H9 (cell line): ENCODE data around the gene DEK. TPM values are rescaled to one million over a fixed set of nuclear protein-coding genes. Genes with fewer than 3 reads are reported as not detected.

Source experiments
- DNase-seq: peaks from one replicate; pipeline ENCODE4 v3.0.0-alpha.2; 2017
- H2AFZ ChIP-seq: one replicate; pipeline ENCODE4 v1.6.1; 2013; ENCODE audit warnings: mild to moderate bottlenecking, low read length, control low read depth, moderate library complexity
- H2AK5ac ChIP-seq: 2 replicates; pipeline ENCODE4 v1.6.1; 2013; ENCODE audit warnings: low read length, control low read depth, mixed read lengths; ENCODE audit not compliant: insufficient read length
- H2BK120ac ChIP-seq: one replicate; pipeline ENCODE4 v1.6.1; 2013; ENCODE audit warnings: low read depth, mild to moderate bottlenecking, low read length, control low read depth, inconsistent platforms; ENCODE audit not compliant: poor library complexity, severe bottlenecking
- H2BK12ac ChIP-seq: 2 replicates; pipeline ENCODE4 v1.6.1; 2013; ENCODE audit warnings: low read length, control low read depth, mixed read lengths, low read depth; ENCODE audit not compliant: insufficient read length
- H2BK15ac ChIP-seq: 2 replicates; pipeline ENCODE4 v1.6.1; 2013; ENCODE audit warnings: low read depth, low read length, control low read depth
- H2BK20ac ChIP-seq: one replicate; pipeline ENCODE4 v1.6.1; 2013; ENCODE audit warnings: low read depth, mild to moderate bottlenecking, low read length, control low read depth, inconsistent platforms; ENCODE audit not compliant: poor library complexity, severe bottlenecking
- H2BK5ac ChIP-seq: 2 replicates; pipeline ENCODE4 v1.6.1; 2013; ENCODE audit warnings: low read length, control low read depth, mixed read lengths; ENCODE audit not compliant: insufficient read length
- H3K14ac ChIP-seq: 2 replicates; pipeline ENCODE4 v1.6.1; 2013; ENCODE audit warnings: low read length, control low read depth; ENCODE audit not compliant: insufficient read depth
- H3K18ac ChIP-seq: 2 replicates; pipeline ENCODE4 v1.6.1; 2013; ENCODE audit warnings: low read depth, mild to moderate bottlenecking, mixed read lengths, low read length, control low read depth; ENCODE audit not compliant: insufficient read length
- H3K23ac ChIP-seq: 2 replicates; pipeline ENCODE4 v1.6.1; 2013; ENCODE audit warnings: low read length, control low read depth, mixed read lengths, low read depth; ENCODE audit not compliant: insufficient read length
- H3K23me2 ChIP-seq: 2 replicates; pipeline ENCODE4 v1.6.1; 2013; ENCODE audit warnings: low read depth, mild to moderate bottlenecking, mixed read lengths, low read length, control low read depth; ENCODE audit not compliant: insufficient read length, poor library complexity, severe bottlenecking
- H3K27ac ChIP-seq: 2 replicates; pipeline ENCODE4 v1.5.1; 2013; ENCODE audit warnings: low read length, control low read depth, mixed read lengths, low read depth; ENCODE audit not compliant: insufficient read length
- H3K27me3 ChIP-seq: 2 replicates; pipeline ENCODE4 v1.6.1; 2013; ENCODE audit warnings: low read length, control low read depth, inconsistent platforms; ENCODE audit not compliant: insufficient read depth
- H3K4ac ChIP-seq: 2 replicates; pipeline ENCODE4 v1.6.1; 2013; ENCODE audit warnings: low read depth, mild to moderate bottlenecking, control low read depth, inconsistent platforms, low read length, moderate library complexity
- H3K4me1 ChIP-seq: 2 replicates; pipeline ENCODE4 v1.6.1; 2013; ENCODE audit warnings: low read length, control low read depth, inconsistent platforms; ENCODE audit not compliant: insufficient read depth
- H3K4me2 ChIP-seq: 2 replicates; pipeline ENCODE4 v1.6.1; 2013; ENCODE audit warnings: low read length, control low read depth, mixed read lengths; ENCODE audit not compliant: insufficient read length, insufficient read depth
- H3K56ac ChIP-seq: 2 replicates; pipeline ENCODE4 v1.6.1; 2013; ENCODE audit warnings: low read depth, mild to moderate bottlenecking, mixed read lengths, low read length, control low read depth; ENCODE audit not compliant: insufficient read length
- H3K79me1 ChIP-seq: 2 replicates; pipeline ENCODE4 v1.6.1; 2013; ENCODE audit warnings: low read depth, mild to moderate bottlenecking, moderate library complexity, low read length, control low read depth, inconsistent platforms; ENCODE audit not compliant: insufficient read depth, poor library complexity, severe bottlenecking
- H3K79me2 ChIP-seq: 2 replicates; pipeline ENCODE4 v1.6.1; 2013; ENCODE audit warnings: low read length, control low read depth, inconsistent platforms; ENCODE audit not compliant: insufficient read depth
- H3K9ac ChIP-seq: 2 replicates; pipeline ENCODE4 v1.6.1; 2013; ENCODE audit warnings: low read length, control low read depth, mixed read lengths; ENCODE audit not compliant: insufficient read length; ENCODE audit errors: extremely low read depth
- H3K9me3 ChIP-seq: one replicate; pipeline ENCODE4 v1.6.1; 2013; ENCODE audit warnings: low read depth, low read length, inconsistent platforms; ENCODE audit not compliant: control insufficient read depth
- H3T11ph ChIP-seq: one replicate; pipeline ENCODE4 v1.6.1; 2013; ENCODE audit warnings: mild to moderate bottlenecking, low read length, control low read depth, inconsistent platforms
- H4K20me1 ChIP-seq: one replicate; pipeline ENCODE4 v1.6.1; 2013; ENCODE audit not compliant: control insufficient read depth, insufficient read length, insufficient read depth
- H4K5ac ChIP-seq: 2 replicates; pipeline ENCODE4 v1.6.1; 2013; ENCODE audit warnings: low read depth, mild to moderate bottlenecking, mixed read lengths, low read length, control low read depth; ENCODE audit not compliant: insufficient read length
- H4K8ac ChIP-seq: replicated peaks from 2 replicates; pipeline ENCODE4 v1.6.1; 2013; ENCODE audit warnings: low read length, control low read depth, mixed read lengths, low read depth; ENCODE audit not compliant: insufficient read length
- H4K91ac ChIP-seq: 2 replicates; pipeline ENCODE4 v1.6.1; 2013; ENCODE audit warnings: low read depth, mild to moderate bottlenecking, moderate library complexity, mixed read lengths, low read length, control low read depth; ENCODE audit not compliant: insufficient read length
- H3K27ac Mint-ChIP-seq, 3 experiments: 2 replicates in 2 of 3; 3 replicates in 1 of 3; pipeline ENCODE4 v1.8.0; 2020 to 2021; ENCODE audit warnings: mixed read lengths in 3 of 3, mild to moderate bottlenecking in 1 of 3, moderate library complexity in 1 of 3
- H3K27me3 Mint-ChIP-seq: 2 replicates; pipeline ENCODE4 v1.8.0; 2021; ENCODE audit warnings: low read depth, mild to moderate bottlenecking, moderate library complexity, mixed read lengths
- H3K36me3 Mint-ChIP-seq, 3 experiments: 2 replicates in 2 of 3; 3 replicates in 1 of 3; pipeline ENCODE4 v1.8.0; 2020 to 2021; ENCODE audit warnings: low read depth in 3 of 3, mixed read lengths in 3 of 3; ENCODE audit not compliant: insufficient read depth in 1 of 3
- H3K4me1 Mint-ChIP-seq, 2 experiments: 2 replicates each; pipeline ENCODE4 v1.8.0; 2020; ENCODE audit warnings: mixed read lengths in 2 of 2
- H3K4me3 Mint-ChIP-seq, 2 experiments: 2 replicates in 1 of 2; 3 replicates in 1 of 2; pipeline ENCODE4 v1.8.0; 2020 to 2021; ENCODE audit warnings: mild to moderate bottlenecking in 2 of 2, mixed read lengths in 2 of 2, moderate library complexity in 1 of 2
- H3K9me3 Mint-ChIP-seq, 2 experiments: 2 replicates in 1 of 2; 3 replicates in 1 of 2; pipeline ENCODE4 v1.8.0; 2020; ENCODE audit warnings: mild to moderate bottlenecking in 2 of 2, mixed read lengths in 2 of 2, moderate library complexity in 1 of 2
- WGBS: extraction: QIAGEN DNeasy Blood & Tissue Kit; methylation state at CpG from one replicate; pipeline ENCODE4 v1.1.7; 2013; ENCODE audit warnings: missing lambda C conversion rate, low lambda C conversion rate, mixed read lengths; ENCODE audit not compliant: insufficient read length; ENCODE audit errors: extremely low coverage; 5-methylcytosine and 5-hydroxymethylcytosine counted together
- total RNA-seq: library from RNA; stranded (reverse); gene quantifications from 2 replicates; pipeline ENCODE4 v1.2.1, GENCODE V29; 2021
- TF ChIP-seq, protein P1 (sequence below): fragments of 200-600 bp; sonication (generic); conservative IDR thresholded peaks from 3 replicates; pipeline ENCODE4 v1.8.0; 2021; ENCODE audit warnings: antibody characterized with exemption, mild to moderate bottlenecking

Gene DEK
- total RNA-seq, 1 experiment from 2014 or later: 217 TPM

GRCh38 chr6:18279422-18279821 is 15.1 kb upstream of the DEK start:
- Histone ChIP-seq H3K79me1 (no peaks in the 10 kb centered on the region), H3K4me2 (no peak overlapping the region), H3K4me1 (no peaks in the 10 kb centered on the region), H3K27me3 (peaks cover 13% of the 10 kb centered on the region; the same call in 1 of the 2 replicates), H3K14ac (no peak overlapping the region), H3K23me2 (peaks cover 13% of the 10 kb centered on the region), H3K18ac (no peak overlapping the region), H3K4ac (no peak overlapping the region), H4K20me1 (no peaks in the 10 kb centered on the region), H3T11ph (no peak overlapping the region), H2BK5ac (no peak overlapping the region), H2BK15ac (no peak overlapping the region), H4K8ac (no peak overlapping the region), H3K79me2 (no peaks in the 10 kb centered on the region), H3K56ac (no peak overlapping the region), H2BK20ac (no peak overlapping the region), H3K9me3 (no peaks in the 10 kb centered on the region), H3K27ac (no peak overlapping the region), H3K23ac (no peak overlapping the region), H3K9ac (no peak overlapping the region), H2BK120ac (no peak overlapping the region), H2AFZ (no peak overlapping the region), H2AK5ac (no peak overlapping the region), H4K91ac (no peak overlapping the region), H4K5ac (no peak overlapping the region), H2BK12ac (no peak overlapping the region)
- H3K27me3 Mint-ChIP-seq: peaks cover 60% of the 10 kb centered on the region
- TF ChIP-seq, protein P1, sequence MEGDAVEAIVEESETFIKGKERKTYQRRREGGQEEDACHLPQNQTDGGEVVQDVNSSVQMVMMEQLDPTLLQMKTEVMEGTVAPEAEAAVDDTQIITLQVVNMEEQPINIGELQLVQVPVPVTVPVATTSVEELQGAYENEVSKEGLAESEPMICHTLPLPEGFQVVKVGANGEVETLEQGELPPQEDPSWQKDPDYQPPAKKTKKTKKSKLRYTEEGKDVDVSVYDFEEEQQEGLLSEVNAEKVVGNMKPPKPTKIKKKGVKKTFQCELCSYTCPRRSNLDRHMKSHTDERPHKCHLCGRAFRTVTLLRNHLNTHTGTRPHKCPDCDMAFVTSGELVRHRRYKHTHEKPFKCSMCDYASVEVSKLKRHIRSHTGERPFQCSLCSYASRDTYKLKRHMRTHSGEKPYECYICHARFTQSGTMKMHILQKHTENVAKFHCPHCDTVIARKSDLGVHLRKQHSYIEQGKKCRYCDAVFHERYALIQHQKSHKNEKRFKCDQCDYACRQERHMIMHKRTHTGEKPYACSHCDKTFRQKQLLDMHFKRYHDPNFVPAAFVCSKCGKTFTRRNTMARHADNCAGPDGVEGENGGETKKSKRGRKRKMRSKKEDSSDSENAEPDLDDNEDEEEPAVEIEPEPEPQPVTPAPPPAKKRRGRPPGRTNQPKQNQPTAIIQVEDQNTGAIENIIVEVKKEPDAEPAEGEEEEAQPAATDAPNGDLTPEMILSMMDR: no peak
- no peak overlapping the region for H3K4me3 Mint-ChIP-seq
- no peaks in the 10 kb centered on the region for H3K36me3 Mint-ChIP-seq
- H3K27ac Mint-ChIP-seq: no peak overlapping the region
- DNase-seq: no peak
- no CpG with 5 or more reads among the region's 3 CpGs for whole genome bisulfite sequencing
- peaks cover 16 to 18% of the 10 kb centered on the region in 2 experiments for H3K4me1 Mint-ChIP-seq
- no peaks in the 10 kb centered on the region; a peak in 1 of 5 replicates for H3K9me3 Mint-ChIP-seq
